Transverse colon (tissue), 4 donors: ENCODE results near the gene ALDH9A1.

Experiments used
- EP300 ChIP-seq: sonication (generic); formaldehyde crosslinking; IDR thresholded peaks from one replicate; pipeline ENCODE4 v1.6.1; 2017; ENCODE audit warnings: antibody characterized with exemption, low read depth
- POLR2A ChIP-seq: fragments of 450-650 bp; IDR thresholded peaks from one replicate; pipeline ENCODE4 v1.6.1; 2016; ENCODE audit warnings: antibody characterized with exemption, mild to moderate bottlenecking, moderate library complexity
- POLR2AphosphoS5 ChIP-seq, 3 donors: sonication (generic); formaldehyde crosslinking; IDR thresholded peaks; one replicate each; pipeline ENCODE4 v1.6.1; 2016; ENCODE audit warnings: antibody characterized with exemption in 3 of 3
- TF ChIP-seq, protein P1 (sequence below), 5 experiments: fragments of 200-600 bp in 3 of 5; fragments of 450-650 bp in 2 of 5; sonication (generic) in 3 of 5; IDR thresholded peaks; 1 replicate in 2 of 5; 2 replicates in 3 of 5; pipeline ENCODE4 v1.5.1; 2016 to 2017; ENCODE audit warnings: antibody characterized with exemption in 5 of 5, inconsistent platforms in 3 of 5, mild to moderate bottlenecking in 2 of 5, moderate library complexity in 1 of 5

DNA sequence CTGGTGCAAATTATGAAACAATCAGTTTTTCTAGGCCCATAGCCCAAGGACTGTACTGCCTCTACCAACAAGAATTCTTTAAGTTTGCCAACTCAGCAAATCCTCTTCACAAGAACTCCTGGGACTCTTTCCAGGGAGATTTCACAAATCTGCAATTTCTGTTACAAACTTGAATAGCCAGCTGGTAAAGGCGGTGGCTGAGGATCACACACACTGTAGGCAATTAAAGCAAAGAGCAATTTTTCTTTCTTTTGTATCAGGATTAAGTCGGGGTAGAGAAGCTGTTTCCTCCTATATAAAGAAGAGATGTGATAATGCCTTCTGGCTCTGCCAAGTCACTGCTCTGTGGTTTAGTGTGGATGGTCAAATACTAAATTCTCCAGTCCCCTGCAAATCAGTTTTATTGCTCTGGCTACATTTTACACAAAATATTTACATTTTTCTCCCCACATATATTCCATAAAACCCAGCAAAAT lies 1.7 kb downstream of the ALDH9A1 start:
- TF ChIP-seq POLR2AphosphoS5 (IDR thresholded peaks at IDR 0.05) (no peak), POLR2A (no peak), EP300 (no peak)
- TF ChIP-seq, protein P1, sequence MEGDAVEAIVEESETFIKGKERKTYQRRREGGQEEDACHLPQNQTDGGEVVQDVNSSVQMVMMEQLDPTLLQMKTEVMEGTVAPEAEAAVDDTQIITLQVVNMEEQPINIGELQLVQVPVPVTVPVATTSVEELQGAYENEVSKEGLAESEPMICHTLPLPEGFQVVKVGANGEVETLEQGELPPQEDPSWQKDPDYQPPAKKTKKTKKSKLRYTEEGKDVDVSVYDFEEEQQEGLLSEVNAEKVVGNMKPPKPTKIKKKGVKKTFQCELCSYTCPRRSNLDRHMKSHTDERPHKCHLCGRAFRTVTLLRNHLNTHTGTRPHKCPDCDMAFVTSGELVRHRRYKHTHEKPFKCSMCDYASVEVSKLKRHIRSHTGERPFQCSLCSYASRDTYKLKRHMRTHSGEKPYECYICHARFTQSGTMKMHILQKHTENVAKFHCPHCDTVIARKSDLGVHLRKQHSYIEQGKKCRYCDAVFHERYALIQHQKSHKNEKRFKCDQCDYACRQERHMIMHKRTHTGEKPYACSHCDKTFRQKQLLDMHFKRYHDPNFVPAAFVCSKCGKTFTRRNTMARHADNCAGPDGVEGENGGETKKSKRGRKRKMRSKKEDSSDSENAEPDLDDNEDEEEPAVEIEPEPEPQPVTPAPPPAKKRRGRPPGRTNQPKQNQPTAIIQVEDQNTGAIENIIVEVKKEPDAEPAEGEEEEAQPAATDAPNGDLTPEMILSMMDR (IDR thresholded peaks at IDR 0.05), result no peak
